A549 treated with ZK216348 at 1 μM for 4 hours (cell line): ENCODE data around the gene TM4SF4. TPM values are rescaled to one million over a fixed set of nuclear protein-coding genes. Genes with fewer than 3 reads are reported as not detected.

ENCODE experiments used
- total RNA-seq: library from RNA; stranded (reverse); fragments of 200-300 nt; extraction: Qiagen RNA extraction; gene quantifications from 5 replicates; pipeline ENCODE4 v1.2.3, GENCODE V29; 2022; ENCODE audit warnings: low read depth

Gene TM4SF4, protein sequence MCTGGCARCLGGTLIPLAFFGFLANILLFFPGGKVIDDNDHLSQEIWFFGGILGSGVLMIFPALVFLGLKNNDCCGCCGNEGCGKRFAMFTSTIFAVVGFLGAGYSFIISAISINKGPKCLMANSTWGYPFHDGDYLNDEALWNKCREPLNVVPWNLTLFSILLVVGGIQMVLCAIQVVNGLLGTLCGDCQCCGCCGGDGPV
- total RNA-seq, result 31.8 to 40.4 TPM (median 35.0 TPM) in 5 replicates

GRCh38 chr3:149474250-149474817 is at the start of gene TM4SF4:
Gene TM4SF4, plus strand, starts transcription at chr3:149474697. Its CDS starts 181 bp downstream, at chr3:149474878.

Other genes starting within 250 kb of the TM4SF4 start
- gene TM4SF18, start 141.1 kb upstream of the TM4SF4 start, total RNA-seq, result 31.6 to 39.5 TPM (median 34.5 TPM) in 5 replicates
- 858 to 1,846 TPM (median 1,288 TPM) in 5 replicates for gene TM4SF1, start 97.0 kb upstream of the TM4SF4 start, total RNA-seq
- 115 to 148 TPM (median 145 TPM) in 5 replicates for gene WWTR1, start 183.3 kb downstream of the TM4SF4 start, total RNA-seq